Endothelial cell of umbilical vein (primary cell): Measurements from ENCODE around the gene ZNF302. TPM values are rescaled to one million over a fixed set of nuclear protein-coding genes. Genes with fewer than 3 reads are reported as not detected.

Experiments
- Bru-seq: library from RNA; stranded (reverse); fragments of 400-500 nt; gene quantifications from one replicate; lab custom pipeline; 2021; lab: Mats Ljungman, UMichigan
- BruChase-seq, 2 experiments: library from RNA; stranded (reverse); fragments of 400-500 nt; gene quantifications; one replicate each; lab custom pipeline; 2021; lab: Mats Ljungman, UMichigan
- BruUV-seq: library from RNA; stranded (reverse); fragments of 400-500 nt; replicated peaks from 2 replicates; lab custom pipeline; 2021; lab: Mats Ljungman, UMichigan
- CTCF ChIA-PET: fragments of 300-600, 350-600 bp; sonication (Branson Sonifier 250); formaldehyde crosslinking; loops from one replicate; lab custom pipeline; 2021; ENCODE audit warnings: antibody characterized with exemption, inconsistent platforms; lab: Charles Lee
- POLR2A ChIA-PET: fragments of 300-600, 350-600 bp; sonication (Branson Sonifier 250); formaldehyde crosslinking; loops from one replicate; lab custom pipeline; 2021; ENCODE audit warnings: antibody characterized with exemption, inconsistent platforms; lab: Charles Lee
- DNase-seq: peaks from one replicate; pipeline ENCODE4 v3.0.0-alpha.2; 2011; ENCODE audit warnings: low read depth, low spot score
- FAIRE-seq: peaks from 2 replicates; lab custom pipeline; 2011; peaks lifted over from hg19 to GRCh38; lab: Jason Lieb, UNC
- H2AFZ ChIP-seq: 2 replicates; pipeline ENCODE4 v1.6.0; 2012; ENCODE audit warnings: low read depth, low read length, control low read depth, inconsistent platforms
- H3K27ac ChIP-seq: 2 replicates; pipeline ENCODE4 v1.5.1; 2011; ENCODE audit warnings: low read depth, mild to moderate bottlenecking, control low read depth, low read length, moderate library complexity; ENCODE audit not compliant: insufficient read depth
- H3K27me3 ChIP-seq, 2 experiments: 2 replicates each; pipeline versions ENCODE4 v1.6.0 to v1.6.1; 2011; ENCODE audit warnings: low read length in 2 of 2, mixed read lengths in 1 of 2; ENCODE audit not compliant: control insufficient read depth in 2 of 2, insufficient read depth in 2 of 2
- H3K36me3 ChIP-seq, 2 experiments: 2 replicates in 1 of 2; 3 replicates in 1 of 2; pipeline ENCODE4 v1.5.1; 2011; ENCODE audit warnings: low read length in 2 of 2, mild to moderate bottlenecking in 1 of 2, moderate library complexity in 1 of 2; ENCODE audit not compliant: control insufficient read depth in 2 of 2, insufficient read depth in 2 of 2; ENCODE audit errors: extremely low read depth in 1 of 2
- H3K4me1 ChIP-seq: 3 replicates; pipeline ENCODE4 v1.5.1; 2011; ENCODE audit warnings: mild to moderate bottlenecking, low read length; ENCODE audit not compliant: control insufficient read depth, insufficient read depth; ENCODE audit errors: extremely low read depth
- H3K4me2 ChIP-seq: 2 replicates; pipeline ENCODE4 v1.6.1; 2011; ENCODE audit warnings: low read length, control low read depth, mixed read lengths; ENCODE audit not compliant: insufficient read depth
- H3K4me3 ChIP-seq, 3 experiments: fragments of 200-600 bp in 1 of 3; sonication (generic), shearing (Covaris generic) in 1 of 3; replicated peaks in 1 of 3; 2 replicates each; pipeline ENCODE4 v1.5.1; 2011 to 2016; ENCODE audit warnings: control low read depth in 3 of 3, low read length in 3 of 3, mild to moderate bottlenecking in 2 of 3, inconsistent platforms in 1 of 3, low read depth in 1 of 3, moderate library complexity in 1 of 3; ENCODE audit not compliant: insufficient read depth in 1 of 3
- H3K79me2 ChIP-seq: 2 replicates; pipeline ENCODE4 v1.6.0; 2012; ENCODE audit warnings: low read length, inconsistent platforms; ENCODE audit not compliant: control insufficient read depth, insufficient read depth
- H3K9ac ChIP-seq: replicated peaks from 2 replicates; pipeline ENCODE3; 2011; ENCODE audit warnings: low read length, control low read depth; ENCODE audit not compliant: insufficient read depth; ENCODE audit errors: extremely low read depth
- H3K9me1 ChIP-seq: replicated peaks from 3 replicates; pipeline ENCODE4 v1.6.0; 2011; ENCODE audit warnings: mild to moderate bottlenecking, low read length; ENCODE audit not compliant: control insufficient read depth, insufficient read depth; ENCODE audit errors: extremely low read depth
- H3K9me3 ChIP-seq: replicated peaks from 2 replicates; pipeline ENCODE4 v1.5.1; 2012; ENCODE audit warnings: low read length, inconsistent platforms; ENCODE audit not compliant: control insufficient read depth, insufficient read depth
- H4K20me1 ChIP-seq: replicated peaks from 2 replicates; pipeline ENCODE3; 2011; ENCODE audit warnings: mild to moderate bottlenecking, low read length; ENCODE audit not compliant: control insufficient read depth, insufficient read depth; ENCODE audit errors: extremely low read depth
- FOS ChIP-seq: IDR thresholded peaks from 2 replicates; pipeline ENCODE4 v1.6.1; 2011; ENCODE audit warnings: mild to moderate bottlenecking, low read length, moderate library complexity, borderline replicate concordance; ENCODE audit not compliant: insufficient read depth
- GATA2 ChIP-seq: IDR thresholded peaks from 2 replicates; pipeline ENCODE4 v1.7.0; 2011; ENCODE audit warnings: low read depth, mild to moderate bottlenecking, moderate library complexity, mixed read lengths, low read length; ENCODE audit not compliant: insufficient read length, insufficient read depth
- POLR2A ChIP-seq: IDR thresholded peaks from 2 replicates; pipeline ENCODE4 v1.6.1; 2012; ENCODE audit warnings: low read depth, mild to moderate bottlenecking, control low read depth, low read length
- POLR2AphosphoS5 ChIP-seq: IDR thresholded peaks from 2 replicates; pipeline ENCODE4 v1.6.1; 2012; ENCODE audit warnings: low read depth, mild to moderate bottlenecking, control low read depth, low read length, moderate library complexity; ENCODE audit not compliant: insufficient read depth
- dilution Hi-C: fragments of 300-500 bp; cut with MboI; formaldehyde crosslinking; loops from one replicate; pipeline ENCODE4 v1.15.0; 2019; ENCODE audit warnings: low sequenced_read_pairs; ENCODE audit not compliant: extremely low pct_ligation_motif_present
- intact Hi-C: fragments of 100-400 bp; cut with micrococcal nuclease; formaldehyde crosslinking; loops from one replicate; pipeline ENCODE4 v1.10.0; 2022
- long read RNA-seq: library from polyadenylated mRNA; stranded (forward); transcript quantifications from one replicate; pipeline ENCODE4 v2.0.0, GENCODE V29; 2021
- polyA minus RNA-seq, 3 experiments: library from RNA; depleted of rRNA, polyadenylated mRNA; stranded (reverse); fragments of >200 nt; gene quantifications; 1 replicate in 1 of 3; 2 replicates in 2 of 3; pipeline ENCODE4 v1.2.3, GENCODE V29; 2011
- polyA plus RNA-seq, 4 experiments: library from polyadenylated mRNA; depleted of rRNA in 3 of 4; stranded (reverse) in 3 of 4; unstranded in 1 of 4; fragments of >200 nt; gene quantifications; 2 replicates each; pipeline versions ENCODE4 v1.2.1 to v1.2.3, GENCODE V29; 2011 to 2012; ENCODE audit warnings: missing spikeins in 1 of 4
- total RNA-seq: library from RNA; stranded (reverse); gene quantifications from 2 replicates; pipeline ENCODE4 v1.2.3, GENCODE V29; 2021
- TF ChIP-seq, protein P1 (sequence below): IDR thresholded peaks from 2 replicates; pipeline ENCODE4 v1.6.1; 2011; ENCODE audit not compliant: insufficient read depth, insufficient read length

Gene ZNF302
- total RNA-seq (13.2 and 15.6 TPM in 2 replicates), polyA plus RNA-seq (7.2 and 8.1 TPM in 2 replicates), polyA minus RNA-seq (10.9 and 14.5 TPM in 2 replicates), Bru-seq, nascent RNA (percentile 85 among the genes with signal in this experiment), BruChase-seq, experiment 1, labeled RNA remaining after a 6-hour chase (percentile 60 among the genes with signal in this experiment), BruChase-seq, experiment 2, labeled RNA remaining after a 2-hour chase (percentile 80 among the genes with signal in this experiment)
- 5.4 and 6.7 TPM in 2 replicates for polyA plus RNA-seq (2011; cell fraction: cytosol; rRNA removed)
- polyA plus RNA-seq (2011; cell fraction: nucleus; rRNA removed) = 43.7 and 44.7 TPM in 2 replicates
- 11.1 and 12.9 TPM in 2 replicates for polyA plus RNA-seq (2012)
- 5.6 TPM for polyA minus RNA-seq (2011; cell fraction: cytosol; rRNA and poly(A)+ RNA removed)
- polyA minus RNA-seq (2011; cell fraction: nucleus; rRNA and poly(A)+ RNA removed) = 28.9 and 40.0 TPM in 2 replicates
- long read RNA-seq, transcript ZNF302-203 (5 exons, 2,600 nt) = minor isoform, 5 of 60 reads
- long read RNA-seq, transcript ZNF302-201 (5 exons, 2,590 nt) = minor isoform, 6 of 60 reads
- long read RNA-seq, transcript ZNF302-206 (5 exons, 2,849 nt) = major isoform, 7 of 60 reads
- long read RNA-seq, partial matches to known transcripts = 9 of 60 reads
- long read RNA-seq, other reads (novel, unspliced or antisense) = 31 of 60 reads

DNA sequence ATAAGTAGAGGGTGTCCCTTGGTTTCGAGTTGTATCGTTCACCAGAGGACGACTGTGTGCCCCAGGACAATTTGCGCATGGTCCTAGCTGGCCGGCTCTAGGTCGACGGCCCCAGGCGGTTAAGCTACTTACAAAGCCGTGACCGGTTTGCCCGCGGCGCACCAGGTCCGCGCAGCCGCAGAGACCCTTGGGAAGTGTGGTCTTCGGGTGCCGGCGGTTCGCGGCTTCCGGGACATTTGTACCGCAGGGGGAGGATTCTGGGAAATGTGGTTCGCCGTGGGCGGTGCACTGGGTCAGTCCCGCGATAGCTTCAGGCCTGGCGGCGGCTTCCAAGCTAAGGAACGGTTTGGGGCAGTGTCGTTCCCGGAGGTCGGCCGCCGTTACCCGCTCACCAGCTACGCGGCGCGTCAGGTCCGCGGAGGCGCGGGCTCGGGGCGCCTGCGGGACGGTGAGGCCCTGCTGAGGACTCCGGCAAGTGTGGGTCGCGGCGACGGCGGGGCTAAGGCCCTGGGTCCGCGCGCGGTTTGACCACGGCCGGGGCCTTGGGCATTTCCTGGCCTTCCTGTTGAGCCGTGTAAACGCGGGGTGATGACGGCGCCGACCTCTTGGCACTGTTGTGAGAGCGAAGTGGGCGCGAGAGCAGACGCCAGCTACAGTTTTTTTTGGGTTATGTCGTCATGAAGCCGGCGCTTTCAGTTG, at the start of gene ZNF302:
Gene ZNF302, plus strand, starts transcription at position 293 of the 699 bp plus-strand sequence. CDS start 1,127 bp downstream, outside the sequence.
- Histone ChIP-seq H3K4me2 (peak within 1 kb of the TSS; percentile 82), H3K4me1 (peaks cover 10% of the 10 kb centered on the region), H3K9ac (peak within 1 kb of the TSS; percentile 96), H4K20me1 (no peaks in the 10 kb centered on the region), H3K36me3 (peaks cover 6 to 8% of the 10 kb centered on the region in 2 experiments), H3K27ac (peak within 1 kb of the TSS; percentile 97), H3K79me2 (peaks cover 3% of the 10 kb centered on the region), H3K27me3 (peaks cover 0 to 2% of the 10 kb centered on the region in 2 experiments), H3K9me3 (no peaks in the 10 kb centered on the region), H2AFZ (peak within 1 kb of the TSS; percentile 86), H3K9me1 (no peaks in the 10 kb centered on the region), H3K4me3 (peak within 1 kb of the TSS; percentile 57 to 72 (median 72))
- DNase-seq (peak; percentile 99), FAIRE-seq (peak; percentile 95)
- POLR2A ChIA-PET = interaction anchor here (0.8 to 1.0 kb wide), 2 partner anchors 10 to 249 kb away, joined by 3 to 5 read pairs; partner anchors contain the start of gene ZNF30
- intact Hi-C loops (loop anchor here (1.0 to 2.0 kb wide), 4 partner anchors 35 to 285 kb away; partner anchors contain the start of genes ZNF181 and ZNF599), dilution Hi-C loops (no loop called here)
- BruUV-seq = TSS peak; percentile 43
- CTCF ChIA-PET = interaction anchor here (0.6 to 1.3 kb wide), 5 partner anchors 9 to 199 kb away, joined by 3 read pairs; no protein-coding TSS in a partner anchor
- TF ChIP-seq GATA2 (no peak), POLR2A (peak; percentile 79), FOS (no peak), POLR2AphosphoS5 (peak; percentile 54)
- TF ChIP-seq, protein P1, sequence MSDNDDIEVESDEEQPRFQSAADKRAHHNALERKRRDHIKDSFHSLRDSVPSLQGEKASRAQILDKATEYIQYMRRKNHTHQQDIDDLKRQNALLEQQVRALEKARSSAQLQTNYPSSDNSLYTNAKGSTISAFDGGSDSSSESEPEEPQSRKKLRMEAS = peak; percentile 76
